OCI-LY3 (cell line): ENCODE measurements around the gene SLC43A1.

Experiments used
- H2AFZ ChIP-seq: fragments of 200-600, 300-600 bp; shearing (Covaris generic); 2 replicates; pipeline ENCODE4 v1.6.0; 2014; ENCODE audit warnings: antibody characterized with exemption, low read depth, low read length
- H3K27ac ChIP-seq: fragments of 200-600, 300-600 bp; sonication (generic); 2 replicates; pipeline ENCODE4 v1.5.1; 2014; ENCODE audit warnings: mild to moderate bottlenecking, low read length, moderate library complexity, mixed read lengths
- H3K27me3 ChIP-seq: fragments of 200-600, 300-600 bp; sonication (generic); 2 replicates; pipeline ENCODE4 v1.6.1; 2014; ENCODE audit warnings: low read depth, low read length, mixed read lengths
- H3K36me3 ChIP-seq: fragments of 200-600, 300-600 bp; sonication (generic); replicated peaks from 2 replicates; pipeline ENCODE3; 2014; ENCODE audit warnings: low read depth, low read length, mixed read lengths
- H3K4me1 ChIP-seq: fragments of 300-600, 200-600 bp; sonication (generic); 2 replicates; pipeline ENCODE4 v1.6.1; 2014; ENCODE audit warnings: low read length, mixed read lengths
- H3K4me2 ChIP-seq: fragments of 200-600, 300-600 bp; sonication (generic); 2 replicates; pipeline ENCODE4 v1.6.1; 2014; ENCODE audit warnings: low read length, mixed read lengths
- H3K4me3 ChIP-seq: fragments of 300-600, 200-600 bp; sonication (generic); 2 replicates; pipeline ENCODE4 v1.5.1; 2014; ENCODE audit warnings: antibody characterized with exemption, mild to moderate bottlenecking, low read length, moderate library complexity
- H3K79me2 ChIP-seq: fragments of 300-600, 200-600 bp; shearing (Covaris generic); 2 replicates; pipeline ENCODE4 v1.6.1; 2014; ENCODE audit warnings: mild to moderate bottlenecking, low read length, mixed read lengths
- H3K9ac ChIP-seq: fragments of 300-600, 200-600 bp; shearing (Covaris generic); 2 replicates; pipeline ENCODE4 v1.6.0; 2014; ENCODE audit warnings: mild to moderate bottlenecking, low read length, moderate library complexity
- H3K9me3 ChIP-seq: fragments of 200-600, 300-600 bp; shearing (Covaris generic); 2 replicates; pipeline ENCODE4 v1.6.1; 2014; ENCODE audit warnings: low read length, mixed read lengths; ENCODE audit not compliant: insufficient read depth
- H4K20me1 ChIP-seq: fragments of 200-600, 300-600 bp; sonication (generic); 2 replicates; pipeline ENCODE4 v1.6.1; 2016; ENCODE audit warnings: low read length, mixed read lengths; ENCODE audit not compliant: insufficient read depth
- EZH2phosphoT487 ChIP-seq: fragments of 200-600 bp; shearing (Covaris generic); IDR thresholded peaks from 2 replicates; pipeline ENCODE4 v1.6.1; 2018; ENCODE audit warnings: antibody characterized with exemption, mixed run types, low read depth
- TF ChIP-seq, protein P1 (sequence below): fragments of 200-600, 300-600 bp; sonication (generic); IDR thresholded peaks from 2 replicates; pipeline ENCODE4 v1.5.1; 2014; ENCODE audit warnings: antibody characterized with exemption, low read length, low read depth

The SLC43A1 gene

DNA sequence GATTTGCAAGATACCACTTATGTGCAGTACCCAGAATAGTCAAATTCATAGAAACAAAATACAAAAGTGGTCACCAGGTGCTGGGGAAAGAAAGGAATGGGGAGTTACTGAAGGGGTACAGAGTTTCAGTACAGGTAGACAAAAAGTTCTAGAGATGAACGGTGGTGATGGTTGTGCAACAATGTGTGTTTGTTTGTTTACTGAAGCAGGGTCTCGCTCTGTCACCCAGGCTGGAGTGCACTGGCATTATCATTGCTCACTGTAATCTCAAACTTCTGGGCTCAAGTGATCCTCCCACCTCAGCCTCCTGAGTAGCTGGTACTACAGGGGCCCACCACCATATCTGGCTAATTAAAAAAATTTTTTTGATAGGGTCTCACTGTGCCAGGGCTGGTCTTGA lies 39.9 kb upstream of the SLC43A1 start:
- no peaks in the 10 kb centered on the region for H3K27me3 ChIP-seq
- no peak overlapping the region for H3K4me2 ChIP-seq
- H3K36me3 ChIP-seq = peaks cover 85% of the 10 kb centered on the region
- H3K9me3 ChIP-seq = peaks cover 4% of the 10 kb centered on the region; the same call in 1 of the 2 replicates
- no peak overlapping the region for H2AFZ ChIP-seq
- H3K4me3 ChIP-seq = no peak overlapping the region
- peaks cover 15% of the 10 kb centered on the region for H3K4me1 ChIP-seq
- H3K79me2 ChIP-seq = no peaks in the 10 kb centered on the region; the same call in 1 of the 2 replicates
- TF ChIP-seq, protein P1, sequence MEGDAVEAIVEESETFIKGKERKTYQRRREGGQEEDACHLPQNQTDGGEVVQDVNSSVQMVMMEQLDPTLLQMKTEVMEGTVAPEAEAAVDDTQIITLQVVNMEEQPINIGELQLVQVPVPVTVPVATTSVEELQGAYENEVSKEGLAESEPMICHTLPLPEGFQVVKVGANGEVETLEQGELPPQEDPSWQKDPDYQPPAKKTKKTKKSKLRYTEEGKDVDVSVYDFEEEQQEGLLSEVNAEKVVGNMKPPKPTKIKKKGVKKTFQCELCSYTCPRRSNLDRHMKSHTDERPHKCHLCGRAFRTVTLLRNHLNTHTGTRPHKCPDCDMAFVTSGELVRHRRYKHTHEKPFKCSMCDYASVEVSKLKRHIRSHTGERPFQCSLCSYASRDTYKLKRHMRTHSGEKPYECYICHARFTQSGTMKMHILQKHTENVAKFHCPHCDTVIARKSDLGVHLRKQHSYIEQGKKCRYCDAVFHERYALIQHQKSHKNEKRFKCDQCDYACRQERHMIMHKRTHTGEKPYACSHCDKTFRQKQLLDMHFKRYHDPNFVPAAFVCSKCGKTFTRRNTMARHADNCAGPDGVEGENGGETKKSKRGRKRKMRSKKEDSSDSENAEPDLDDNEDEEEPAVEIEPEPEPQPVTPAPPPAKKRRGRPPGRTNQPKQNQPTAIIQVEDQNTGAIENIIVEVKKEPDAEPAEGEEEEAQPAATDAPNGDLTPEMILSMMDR = no peak
- TF ChIP-seq EZH2phosphoT487 = no peak
- H3K9ac ChIP-seq = no peak overlapping the region
- H4K20me1 ChIP-seq = no peaks in the 10 kb centered on the region
- H3K27ac ChIP-seq = no peak overlapping the region

DNA sequence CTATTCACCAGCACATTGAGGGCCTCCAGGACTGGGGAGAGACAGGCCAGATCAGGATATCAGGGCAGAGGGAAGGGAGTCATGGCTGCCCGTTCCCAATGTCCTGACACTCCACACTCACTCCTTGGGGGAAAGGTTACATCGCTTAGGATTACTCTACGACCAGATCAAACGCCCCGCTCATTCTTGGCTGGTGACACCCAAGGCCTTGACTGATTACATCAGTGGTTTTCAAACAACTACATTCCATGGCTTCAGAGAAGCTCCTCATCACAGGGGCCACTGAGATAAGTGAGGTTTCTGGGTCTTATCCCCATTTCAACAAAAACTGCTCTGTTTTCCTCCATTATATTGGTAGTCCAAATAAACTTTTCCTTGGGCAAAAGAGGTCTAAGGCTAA lies 37.0 kb upstream of the SLC43A1 start:
- Histone ChIP-seq H3K9ac (no peak overlapping the region), H3K36me3 (peaks cover 71% of the 10 kb centered on the region), H3K4me1 (peaks cover 22% of the 10 kb centered on the region), H4K20me1 (no peaks in the 10 kb centered on the region), H3K4me2 (no peak overlapping the region), H3K27ac (no peak overlapping the region), H3K27me3 (no peaks in the 10 kb centered on the region), H3K4me3 (no peak overlapping the region), H3K9me3 (peaks cover under 1% of the 10 kb centered on the region; the same call in 1 of the 2 replicates), H3K79me2 (no peaks in the 10 kb centered on the region; the same call in 1 of the 2 replicates), H2AFZ (no peak overlapping the region)
- TF ChIP-seq, protein P1 = no peak
- no peak for TF ChIP-seq EZH2phosphoT487

DNA sequence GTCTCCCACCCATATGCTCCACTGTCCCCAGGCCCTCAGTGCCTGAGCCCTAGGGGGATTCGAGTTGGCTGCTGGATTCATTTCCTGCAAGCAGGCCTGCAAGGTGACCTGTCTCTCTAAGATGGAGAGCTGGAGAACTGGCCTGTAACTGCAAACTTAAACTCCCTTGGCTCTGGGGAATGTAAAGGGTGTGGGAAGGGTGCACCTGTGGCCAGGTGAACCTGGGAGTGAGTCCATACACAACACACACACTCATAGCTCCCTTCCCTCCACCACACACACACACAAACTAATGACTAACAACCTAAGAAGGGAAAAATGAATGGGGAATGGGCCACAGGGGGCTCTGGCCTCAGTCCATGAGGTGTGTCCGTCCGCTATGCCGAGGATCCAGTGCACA lies 36.4 kb upstream of the SLC43A1 start:
- H3K4me2 ChIP-seq = no peak overlapping the region
- TF ChIP-seq, protein P1 = no peak
- no peak for TF ChIP-seq EZH2phosphoT487
- H2AFZ ChIP-seq = no peak overlapping the region
- H3K79me2 ChIP-seq = no peaks in the 10 kb centered on the region
- H3K9me3 ChIP-seq = no peaks in the 10 kb centered on the region
- peaks cover 22% of the 10 kb centered on the region for H3K4me1 ChIP-seq
- peaks cover 73% of the 10 kb centered on the region for H3K36me3 ChIP-seq
- no peak overlapping the region for H3K9ac ChIP-seq
- H3K27ac ChIP-seq = no peak overlapping the region
- no peak overlapping the region for H3K4me3 ChIP-seq
- no peaks in the 10 kb centered on the region for H3K27me3 ChIP-seq
- no peaks in the 10 kb centered on the region for H4K20me1 ChIP-seq

DNA sequence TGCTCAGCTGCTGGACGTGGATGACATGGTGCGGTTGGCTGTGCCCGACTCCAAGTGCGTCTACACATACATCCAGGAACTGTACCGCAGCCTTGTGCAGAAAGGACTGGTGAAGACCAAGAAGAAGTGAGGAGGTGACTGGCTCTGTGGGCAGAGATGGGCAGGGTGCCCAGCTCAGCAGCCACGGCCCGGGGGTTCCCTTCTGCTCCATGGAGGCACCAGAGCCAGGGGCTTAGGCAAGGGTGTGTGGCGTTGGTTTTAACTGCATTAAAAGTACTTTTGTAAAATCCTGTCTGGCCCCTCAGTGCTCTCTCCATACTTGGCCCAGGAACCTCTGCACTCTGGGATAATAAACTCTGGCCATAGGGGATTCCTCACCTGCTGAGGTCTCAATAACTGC lies 34.5 kb upstream of the SLC43A1 start:
- H3K9me3 ChIP-seq = no peaks in the 10 kb centered on the region
- H4K20me1 ChIP-seq = no peaks in the 10 kb centered on the region
- H2AFZ ChIP-seq = no peak overlapping the region
- no peak overlapping the region for H3K4me2 ChIP-seq
- no peaks in the 10 kb centered on the region for H3K79me2 ChIP-seq
- H3K9ac ChIP-seq = no peak overlapping the region
- no peaks in the 10 kb centered on the region for H3K27me3 ChIP-seq
- no peak overlapping the region for H3K27ac ChIP-seq
- H3K4me1 ChIP-seq = peaks cover 20% of the 10 kb centered on the region
- H3K4me3 ChIP-seq = no peak overlapping the region
- TF ChIP-seq, protein P1 = no peak
- no peak for TF ChIP-seq EZH2phosphoT487
- H3K36me3 ChIP-seq = peaks cover 58% of the 10 kb centered on the region
